OCI-LY7 (cell line): ENCODE data around the gene TMEM231. TPM values are rescaled to one million over a fixed set of nuclear protein-coding genes. Genes with fewer than 3 reads are reported as not detected.
"Not testable (repeated sequence)": the region's sequence is repeated elsewhere in the genome, so short reads cannot be mapped to it uniquely, and the experiment has no call there.

Experiments used
- BruUV-seq: library from RNA; stranded (reverse); fragments of 400-500 nt; replicated peaks from 2 replicates; lab custom pipeline; 2021; lab: Mats Ljungman, UMichigan
- CTCF ChIA-PET: fragments of 300-600 bp; sonication (Branson Sonifier 250); formaldehyde crosslinking; loops from one replicate; lab custom pipeline; 2022; ENCODE audit warnings: antibody characterized with exemption; ENCODE audit not compliant: unreplicated experiment; lab: Charles Lee
- POLR2A ChIA-PET: fragments of 300-600 bp; sonication (Branson Sonifier 250); formaldehyde crosslinking; loops from one replicate; lab custom pipeline; 2022; ENCODE audit warnings: antibody characterized with exemption; lab: Charles Lee
- DNase-seq: peaks from one replicate; pipeline ENCODE4 v3.0.0-alpha.2; 2015; ENCODE audit warnings: low spot score
- H2AFZ ChIP-seq: fragments of 200-600 bp; sonication (generic), shearing (Covaris generic); 2 replicates; pipeline ENCODE4 v1.6.1; 2014; ENCODE audit warnings: mild to moderate bottlenecking, antibody characterized with exemption, low read length, moderate library complexity
- H3K27ac ChIP-seq: fragments of 200-600 bp; sonication (generic); 2 replicates; pipeline ENCODE4 v1.5.1; 2014; ENCODE audit warnings: mixed run types, low read depth, mild to moderate bottlenecking, moderate library complexity, low read length, inconsistent platforms; ENCODE audit not compliant: poor library complexity, severe bottlenecking
- H3K36me3 ChIP-seq: fragments of 200-600 bp; sonication (generic); 2 replicates; pipeline ENCODE4 v1.6.1; 2014; ENCODE audit warnings: mild to moderate bottlenecking, antibody characterized with exemption, low read length, moderate library complexity, mixed read lengths; ENCODE audit not compliant: insufficient read depth
- H3K4me1 ChIP-seq: fragments of 200-600 bp; sonication (generic); 2 replicates; pipeline ENCODE4 v1.5.1; 2014; ENCODE audit warnings: mild to moderate bottlenecking, low read length; ENCODE audit not compliant: insufficient read depth, poor library complexity, severe bottlenecking
- H3K4me2 ChIP-seq: fragments of 200-600 bp; sonication (generic); 2 replicates; pipeline ENCODE4 v1.6.1; 2014; ENCODE audit warnings: mild to moderate bottlenecking, low read length
- H3K4me3 ChIP-seq: fragments of 200-600 bp; sonication (generic); 2 replicates; pipeline ENCODE4 v1.5.1; 2014; ENCODE audit warnings: mild to moderate bottlenecking, low read depth, low read length; ENCODE audit not compliant: poor library complexity, severe bottlenecking
- H3K79me2 ChIP-seq: fragments of 200-600 bp; sonication (generic); 2 replicates; pipeline ENCODE4 v1.6.1; 2016; ENCODE audit warnings: low read depth, mild to moderate bottlenecking, low read length, moderate library complexity, mixed read lengths; ENCODE audit not compliant: insufficient read depth
- H3K9me2 ChIP-seq: fragments of 200-600 bp; sonication (generic); 2 replicates; pipeline ENCODE4 v1.6.1; 2016; ENCODE audit warnings: mild to moderate bottlenecking, low read length, mixed read lengths; ENCODE audit not compliant: insufficient read depth
- H3K9me3 ChIP-seq: fragments of 200-600 bp; sonication (generic); 2 replicates; pipeline ENCODE4 v1.6.1; 2014; ENCODE audit warnings: mild to moderate bottlenecking, mixed run types, low read length, mixed read lengths
- H4K20me1 ChIP-seq: fragments of 200-600 bp; sonication (generic); 2 replicates; pipeline ENCODE4 v1.6.1; 2014; ENCODE audit warnings: mild to moderate bottlenecking, antibody characterized with exemption, low read length, moderate library complexity, mixed read lengths; ENCODE audit not compliant: insufficient read depth
- CTCF ChIP-seq: fragments of 200-600 bp; sonication (generic); conservative IDR thresholded peaks from 2 replicates; pipeline ENCODE4 v1.5.1; 2014; ENCODE audit warnings: mild to moderate bottlenecking, antibody characterized with exemption, low read length, moderate library complexity, mixed read lengths
- EZH2phosphoT487 ChIP-seq: fragments of 200-600 bp; sonication (generic); IDR thresholded peaks from 2 replicates; pipeline ENCODE4 v1.6.1; 2018; ENCODE audit warnings: low read depth, borderline replicate concordance, mild to moderate bottlenecking, mixed run types, antibody characterized with exemption, low read length, moderate library complexity, mixed read lengths
- intact Hi-C: fragments of 100-400 bp; cut with micrococcal nuclease; formaldehyde crosslinking; loops from one replicate; pipeline ENCODE4 v1.10.0; 2022; ENCODE audit not compliant: unreplicated experiment
- total RNA-seq, 2 experiments: library from RNA; depleted of rRNA in 1 of 2; stranded (reverse); fragments of >200 nt in 1 of 2; shearing (Covaris generic) in 1 of 2; gene quantifications; 2 replicates each; pipeline ENCODE4 v1.2.3, GENCODE V29; 2014 to 2022

The TMEM231 gene
- total RNA-seq, 2 experiments from 2014 or later: 6.6 to 6.9 TPM

GRCh38 chr16:75501359-75501758, 54.7 kb downstream of the TMEM231 start:
- no peaks in the 10 kb centered on the region for H3K9me3 ChIP-seq
- BruUV-seq: no TSS peak
- DNase-seq: no peak
- no peak overlapping the region for H2AFZ ChIP-seq
- ChIA-PET CTCF (no interaction called here), POLR2A (interaction anchor here (0.8 kb wide), 1 partner anchor 10 kb away, joined by 3 read pairs; no protein-coding TSS in a partner anchor)
- no peaks in the 10 kb centered on the region for H4K20me1 ChIP-seq
- TF ChIP-seq CTCF: no peak
- no peak for TF ChIP-seq EZH2phosphoT487
- no peak overlapping the region for H3K4me3 ChIP-seq
- no peaks in the 10 kb centered on the region for H3K4me1 ChIP-seq
- no peaks in the 10 kb centered on the region for H3K9me2 ChIP-seq
- no peak overlapping the region for H3K27ac ChIP-seq
- H3K4me2 ChIP-seq: no peak overlapping the region
- intact Hi-C loops: no loop called here
- no peaks in the 10 kb centered on the region for H3K79me2 ChIP-seq
- no peaks in the 10 kb centered on the region for H3K36me3 ChIP-seq

- BruUV-seq, POLR2A ChIA-PET: not testable (repeated sequence)
These were observed 57.3 kb downstream of the TMEM231 start for GRCh38 chr16:75498605-75499322.

GRCh38 chr16:75497558-75497957, 58.5 kb downstream of the TMEM231 start:
- ChIA-PET CTCF (no interaction called here), POLR2A (interaction anchor here (0.5 to 1.3 kb wide), 5 partner anchors 9 to 252 kb away, joined by 3 to 7 read pairs (median 3); no protein-coding TSS in a partner anchor)
- Histone ChIP-seq H2AFZ (no peak overlapping the region), H3K4me1 (no peaks in the 10 kb centered on the region), H3K9me2 (no peaks in the 10 kb centered on the region), H3K4me3 (no peak overlapping the region), H4K20me1 (no peaks in the 10 kb centered on the region), H3K9me3 (no peaks in the 10 kb centered on the region), H3K27ac (no peak overlapping the region), H3K36me3 (no peaks in the 10 kb centered on the region), H3K79me2 (no peaks in the 10 kb centered on the region), H3K4me2 (no peak overlapping the region)
- TF ChIP-seq EZH2phosphoT487 (no peak), CTCF (no peak)
- no TSS peak for BruUV-seq
- intact Hi-C loops: no loop called here
- DNase-seq: no peak

More at GRCh38 chr16:75498605-75499322, 57.3 kb downstream of the TMEM231 start:
- CTCF ChIA-PET, H3K9me3 ChIP-seq, H2AFZ ChIP-seq, H3K4me1 ChIP-seq, H3K4me3 ChIP-seq, H4K20me1 ChIP-seq, DNase-seq, intact Hi-C loops, H3K4me2 ChIP-seq, H3K9me2 ChIP-seq, H3K79me2 ChIP-seq, H3K27ac ChIP-seq, H3K36me3 ChIP-seq: not testable (repeated sequence)
